Coronary artery (tissue), 2 donors: ENCODE measurements around the gene CC2D1A.
A peak's percentile ranks its signal among the peaks of the same experiment; 100 is the strongest.

Experiments
- DNase-seq: peaks from one replicate; pipeline ENCODE4 v3.0.0-alpha.2; 2017; ENCODE audit warnings: low spot score
- H3K27ac ChIP-seq, 2 donors: fragments of 200-600 bp; sonication (generic); one replicate each; pipeline ENCODE4 v1.5.1; 2016 to 2019
- H3K4me3 ChIP-seq: fragments of 200-600 bp; sonication (generic); 2 replicates; pipeline ENCODE4 v1.5.1; 2016; ENCODE audit warnings: mild to moderate bottlenecking, moderate library complexity
- TF ChIP-seq, protein P1 (sequence below): fragments of 200-600 bp; sonication (generic); IDR thresholded peaks from one replicate; pipeline ENCODE4 v1.5.1; 2019; ENCODE audit warnings: antibody characterized with exemption

The CC2D1A gene

DNA sequence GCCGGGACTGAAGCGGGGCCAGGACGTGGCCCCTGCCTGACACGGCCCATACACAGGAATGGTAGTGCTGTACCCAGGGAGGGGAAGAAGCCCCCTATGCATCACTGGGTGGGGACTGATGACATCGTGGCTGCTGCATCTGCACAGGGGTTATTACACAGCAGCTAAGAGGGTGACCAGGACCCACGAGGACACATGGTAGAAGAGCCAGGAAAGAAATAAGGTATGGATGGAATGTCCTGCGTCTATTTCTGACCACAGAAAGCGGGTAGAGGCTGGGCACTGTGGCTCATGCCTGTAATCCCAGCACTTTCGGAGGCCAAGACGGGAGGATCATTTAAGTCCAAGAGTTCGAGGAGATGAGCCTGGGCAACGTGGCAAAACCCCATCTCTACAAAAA, 70.4 kb downstream of the CC2D1A start:
- Histone ChIP-seq H3K4me3 (no peak overlapping the region), H3K27ac (peak overlapping the region in 1 of 2 donors; percentile 35)
- no peak for DNase-seq
- TF ChIP-seq, protein P1, sequence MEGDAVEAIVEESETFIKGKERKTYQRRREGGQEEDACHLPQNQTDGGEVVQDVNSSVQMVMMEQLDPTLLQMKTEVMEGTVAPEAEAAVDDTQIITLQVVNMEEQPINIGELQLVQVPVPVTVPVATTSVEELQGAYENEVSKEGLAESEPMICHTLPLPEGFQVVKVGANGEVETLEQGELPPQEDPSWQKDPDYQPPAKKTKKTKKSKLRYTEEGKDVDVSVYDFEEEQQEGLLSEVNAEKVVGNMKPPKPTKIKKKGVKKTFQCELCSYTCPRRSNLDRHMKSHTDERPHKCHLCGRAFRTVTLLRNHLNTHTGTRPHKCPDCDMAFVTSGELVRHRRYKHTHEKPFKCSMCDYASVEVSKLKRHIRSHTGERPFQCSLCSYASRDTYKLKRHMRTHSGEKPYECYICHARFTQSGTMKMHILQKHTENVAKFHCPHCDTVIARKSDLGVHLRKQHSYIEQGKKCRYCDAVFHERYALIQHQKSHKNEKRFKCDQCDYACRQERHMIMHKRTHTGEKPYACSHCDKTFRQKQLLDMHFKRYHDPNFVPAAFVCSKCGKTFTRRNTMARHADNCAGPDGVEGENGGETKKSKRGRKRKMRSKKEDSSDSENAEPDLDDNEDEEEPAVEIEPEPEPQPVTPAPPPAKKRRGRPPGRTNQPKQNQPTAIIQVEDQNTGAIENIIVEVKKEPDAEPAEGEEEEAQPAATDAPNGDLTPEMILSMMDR, result no peak

- peak overlapping the region; percentile 11 to 78 for H3K27ac ChIP-seq
- DNase-seq, result no peak
- TF ChIP-seq, protein P1, result no peak
- peak overlapping the region; percentile 72 for H3K4me3 ChIP-seq
Observed at GRCh38 chr19:13977803-13978202, 71.8 kb downstream of the CC2D1A start.

GRCh38 chr19:13978351-13979243, 72.6 kb downstream of the CC2D1A start:
- DNase-seq, result peak; percentile 87
- TF ChIP-seq, protein P1, result no peak
- peak overlapping the region; percentile 72 for H3K4me3 ChIP-seq
- peak overlapping the region; percentile 11 to 78 for H3K27ac ChIP-seq

GRCh38 chr19:13979244-13979615, 73.2 kb downstream of the CC2D1A start:
- H3K27ac ChIP-seq, result peak overlapping the region in 1 of 2 donors; percentile 78
- H3K4me3 ChIP-seq, result peak overlapping the region; percentile 72
- TF ChIP-seq, protein P1, result no peak
- DNase-seq, result no peak

GRCh38 chr19:13979686-13980085, 73.7 kb downstream of the CC2D1A start:
- TF ChIP-seq, protein P1, result no peak
- DNase-seq, result no peak
- Histone ChIP-seq H3K4me3 (no peak overlapping the region), H3K27ac (no peak overlapping the region)

DNA sequence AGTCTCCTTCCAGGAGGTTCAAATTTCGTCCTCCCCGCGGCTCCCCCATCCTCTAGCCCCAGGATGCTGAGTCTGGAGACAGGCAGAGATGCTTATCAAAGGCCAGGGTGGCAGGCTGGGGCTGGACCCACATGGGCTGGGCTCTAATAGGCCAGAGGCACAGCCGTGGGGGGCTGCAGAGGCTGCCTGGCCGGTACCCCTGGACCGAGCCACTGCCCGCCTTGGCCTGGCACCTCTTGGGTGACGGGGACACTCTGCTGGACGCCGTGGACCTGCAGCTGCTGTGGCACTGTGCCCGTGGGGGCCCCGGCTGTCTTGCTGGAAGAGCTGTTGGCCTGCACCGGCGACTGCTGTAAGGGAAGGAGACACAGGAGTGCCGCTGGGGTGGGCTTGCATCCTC, 74.3 kb downstream of the CC2D1A start:
- TF ChIP-seq, protein P1, result no peak
- Histone ChIP-seq H3K4me3 (no peak overlapping the region), H3K27ac (no peak overlapping the region)
- DNase-seq, result no peak
